Measurements from ENCODE around the gene DNAL4. TPM values are rescaled to one million over a fixed set of nuclear protein-coding genes. Genes with fewer than 3 reads are reported as not detected.

DNAL4 gene
- total and polyA plus RNA-seq, 2 donors (not counting 3 experiments of a cell fraction or from before 2014, with no cell fraction given) = 12.9 to 22.7 TPM

DNA sequence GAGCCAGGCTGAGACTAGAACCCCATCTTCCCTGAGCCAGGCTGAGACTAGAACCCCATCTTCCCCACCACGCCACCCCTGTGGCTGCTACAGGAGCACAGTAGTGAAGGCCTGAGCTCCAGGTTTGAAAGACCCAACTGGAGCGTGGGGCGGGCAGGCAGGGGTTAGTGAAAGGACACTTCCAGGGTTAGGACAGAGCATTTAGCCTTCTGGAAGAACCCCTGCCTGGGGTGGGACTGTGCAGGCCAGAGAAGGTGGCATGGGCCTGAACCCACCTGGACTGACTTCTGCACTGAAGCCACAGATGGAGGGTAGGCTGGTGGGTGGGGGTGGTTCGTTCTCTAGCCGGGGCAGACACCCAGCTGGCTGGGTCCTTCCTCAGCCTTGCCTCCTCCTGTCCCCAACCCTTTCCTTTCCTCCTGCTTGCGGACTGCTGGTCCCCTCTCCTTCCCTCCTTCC, 62.2 kb downstream of the DNAL4 start:
- Histone ChIP-seq H3K4me3 (replicated peaks in 1 of 3; ENCODE audit: insufficient read depth in 1 of 3, low read depth in 1 of 3, low read length in 3 of 3) (no peak overlapping the region), H3K36me3 (ENCODE audit: control insufficient read depth in 2 of 2, extremely low read depth in 1 of 2, insufficient read depth in 2 of 2, low read length in 2 of 2) (peaks cover 13 to 59% of the 10 kb centered on the region in 2 experiments), H3K27me3 (ENCODE audit: control insufficient read depth in 2 of 2, insufficient read depth in 2 of 2, low read length in 2 of 2) (no peaks in the 10 kb centered on the region), H3K4me2 (ENCODE audit: insufficient read depth, low read length) (no peak overlapping the region), H3K9me1 (replicated peaks; ENCODE audit: control insufficient read depth, extremely low read depth, insufficient read depth, low read length) (no peaks in the 10 kb centered on the region), H3K79me2 (ENCODE audit: control insufficient read depth, insufficient read depth, low read length) (no peaks in the 10 kb centered on the region), H3K27ac (ENCODE audit: insufficient read depth, low read depth, low read length) (no peak overlapping the region), H3K9ac (replicated peaks; ENCODE audit: extremely low read depth, insufficient read depth, low read length) (no peak overlapping the region), H4K20me1 (replicated peaks; ENCODE audit: control insufficient read depth, extremely low read depth, insufficient read depth, low read length) (no peaks in the 10 kb centered on the region), H3K4me1 (ENCODE audit: control insufficient read depth, extremely low read depth, insufficient read depth, low read length) (no peaks in the 10 kb centered on the region), H2AFZ (ENCODE audit: low read depth, low read length) (no peak overlapping the region), H3K9me3 (replicated peaks; ENCODE audit: control insufficient read depth, insufficient read depth, low read length) (no peaks in the 10 kb centered on the region)
- intact Hi-C loops (cut with micrococcal nuclease) (no loop called here), dilution Hi-C loops (cut with MboI; ENCODE audit: extremely low pct_ligation_motif_present, low sequenced_read_pairs) (no loop called here)
- CTCF ChIA-PET = interaction anchor here (0.7 to 3.9 kb wide), 4 partner anchors 11 to 34 kb away, joined by 3 to 11 read pairs (median 5); no protein-coding TSS in a partner anchor
- no TSS peak for BruUV-seq (replicated peaks)
- POLR2A ChIA-PET = no interaction called here
- DNase-seq (ENCODE audit: low read depth, low spot score) (no peak), FAIRE-seq (no peak)
- TF ChIP-seq, protein P1, sequence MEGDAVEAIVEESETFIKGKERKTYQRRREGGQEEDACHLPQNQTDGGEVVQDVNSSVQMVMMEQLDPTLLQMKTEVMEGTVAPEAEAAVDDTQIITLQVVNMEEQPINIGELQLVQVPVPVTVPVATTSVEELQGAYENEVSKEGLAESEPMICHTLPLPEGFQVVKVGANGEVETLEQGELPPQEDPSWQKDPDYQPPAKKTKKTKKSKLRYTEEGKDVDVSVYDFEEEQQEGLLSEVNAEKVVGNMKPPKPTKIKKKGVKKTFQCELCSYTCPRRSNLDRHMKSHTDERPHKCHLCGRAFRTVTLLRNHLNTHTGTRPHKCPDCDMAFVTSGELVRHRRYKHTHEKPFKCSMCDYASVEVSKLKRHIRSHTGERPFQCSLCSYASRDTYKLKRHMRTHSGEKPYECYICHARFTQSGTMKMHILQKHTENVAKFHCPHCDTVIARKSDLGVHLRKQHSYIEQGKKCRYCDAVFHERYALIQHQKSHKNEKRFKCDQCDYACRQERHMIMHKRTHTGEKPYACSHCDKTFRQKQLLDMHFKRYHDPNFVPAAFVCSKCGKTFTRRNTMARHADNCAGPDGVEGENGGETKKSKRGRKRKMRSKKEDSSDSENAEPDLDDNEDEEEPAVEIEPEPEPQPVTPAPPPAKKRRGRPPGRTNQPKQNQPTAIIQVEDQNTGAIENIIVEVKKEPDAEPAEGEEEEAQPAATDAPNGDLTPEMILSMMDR (IDR thresholded peaks at IDR 0.05; ENCODE audit: extremely low read depth in 1 of 2, insufficient read depth in 1 of 2, low read depth in 1 of 2, low read length in 2 of 2) = no peak
- TF ChIP-seq FOS (IDR thresholded peaks at IDR 0.05; ENCODE audit: borderline replicate concordance, insufficient read depth, low read length) = no peak

DNA sequence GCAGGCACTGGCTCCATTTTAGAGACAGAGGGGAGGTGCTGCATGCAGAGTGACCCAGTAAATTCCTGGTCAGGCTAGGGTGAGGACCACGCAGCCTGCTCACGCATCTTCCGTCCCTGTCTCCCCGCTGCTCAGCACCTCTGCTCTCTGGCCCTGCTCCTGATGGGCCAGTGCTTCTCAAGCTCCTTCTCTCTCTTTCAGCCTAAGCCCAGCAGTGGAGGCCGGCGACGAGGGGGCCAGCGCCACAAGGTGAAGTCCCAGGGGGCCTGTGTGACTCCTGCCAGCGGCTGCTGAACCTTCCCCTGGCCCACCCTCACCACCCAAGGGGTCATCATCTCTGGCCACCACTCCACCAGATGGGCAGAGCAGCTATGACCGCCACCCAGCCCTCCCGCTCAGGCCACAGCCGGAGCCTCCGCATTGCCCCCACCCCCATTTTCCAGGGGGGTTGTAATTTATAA, 63.5 kb downstream of the DNAL4 start:
- H3K36me3 ChIP-seq (ENCODE audit: control insufficient read depth in 2 of 2, extremely low read depth in 1 of 2, insufficient read depth in 2 of 2, low read length in 2 of 2) = peaks cover 16 to 62% of the 10 kb centered on the region in 2 experiments
- no peaks in the 10 kb centered on the region for H3K27me3 ChIP-seq (ENCODE audit: control insufficient read depth in 2 of 2, insufficient read depth in 2 of 2, low read length in 2 of 2)
- H3K4me3 ChIP-seq (replicated peaks in 1 of 3; ENCODE audit: insufficient read depth in 1 of 3, low read depth in 1 of 3, low read length in 3 of 3) = no peak overlapping the region
- ChIA-PET POLR2A (no interaction called here), CTCF (interaction anchor here (3.9 kb wide), 1 partner anchor 12 kb away, joined by 11 read pairs; no protein-coding TSS in a partner anchor)
- H2AFZ ChIP-seq (ENCODE audit: low read depth, low read length) = no peak overlapping the region
- intact Hi-C loops (cut with micrococcal nuclease) = no loop called here
- no peak overlapping the region for H3K27ac ChIP-seq (ENCODE audit: insufficient read depth, low read depth, low read length)
- DNase-seq (ENCODE audit: low read depth, low spot score) = no peak
- no peak for FAIRE-seq
- H3K9me3 ChIP-seq (replicated peaks; ENCODE audit: control insufficient read depth, insufficient read depth, low read length) = no peaks in the 10 kb centered on the region
- no peaks in the 10 kb centered on the region for H4K20me1 ChIP-seq (replicated peaks; ENCODE audit: control insufficient read depth, extremely low read depth, insufficient read depth, low read length)
- H3K9me1 ChIP-seq (replicated peaks; ENCODE audit: control insufficient read depth, extremely low read depth, insufficient read depth, low read length) = no peaks in the 10 kb centered on the region
- no peak overlapping the region for H3K4me2 ChIP-seq (ENCODE audit: insufficient read depth, low read length)
- dilution Hi-C loops (cut with MboI; ENCODE audit: extremely low pct_ligation_motif_present, low sequenced_read_pairs) = no loop called here
- TF ChIP-seq JUN (IDR thresholded peaks at IDR 0.05; ENCODE audit: borderline replicate concordance, insufficient read depth, insufficient read length, low read depth) = no peak
- TF ChIP-seq EZH2 (IDR thresholded peaks at IDR 0.05; ENCODE audit: borderline replicate concordance, low read depth, low read length, severe bottlenecking) = no peak
- no peak for TF ChIP-seq FOS (IDR thresholded peaks at IDR 0.05; ENCODE audit: borderline replicate concordance, insufficient read depth, low read length)
- TF ChIP-seq GATA2 (IDR thresholded peaks at IDR 0.05; ENCODE audit: insufficient read depth, insufficient read length, low read depth, low read length) = no peak
- no peak for TF ChIP-seq MYC (IDR thresholded peaks at IDR 0.05; ENCODE audit: low read depth, low read length)
- no peak for TF ChIP-seq POLR2AphosphoS5 (IDR thresholded peaks at IDR 0.05; ENCODE audit: insufficient read depth, low read depth, low read length)
- no peak for TF ChIP-seq POLR2A (IDR thresholded peaks at IDR 0.05; ENCODE audit: low read depth, low read length)
- TF ChIP-seq, protein P2, sequence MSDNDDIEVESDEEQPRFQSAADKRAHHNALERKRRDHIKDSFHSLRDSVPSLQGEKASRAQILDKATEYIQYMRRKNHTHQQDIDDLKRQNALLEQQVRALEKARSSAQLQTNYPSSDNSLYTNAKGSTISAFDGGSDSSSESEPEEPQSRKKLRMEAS (IDR thresholded peaks at IDR 0.05; ENCODE audit: insufficient read depth, insufficient read length) = no peak
- TF ChIP-seq, protein P1 (IDR thresholded peaks at IDR 0.05; ENCODE audit: extremely low read depth in 1 of 2, insufficient read depth in 1 of 2, low read depth in 1 of 2, low read length in 2 of 2) = no peak
- no peaks in the 10 kb centered on the region for H3K4me1 ChIP-seq (ENCODE audit: control insufficient read depth, extremely low read depth, insufficient read depth, low read length)
- no TSS peak for BruUV-seq (replicated peaks)
- no peaks in the 10 kb centered on the region for H3K79me2 ChIP-seq (ENCODE audit: control insufficient read depth, insufficient read depth, low read length)
- no peak overlapping the region for H3K9ac ChIP-seq (replicated peaks; ENCODE audit: extremely low read depth, insufficient read depth, low read length)
